Myocyte (in vitro differentiated cells): Measurements from ENCODE around the gene CARD6. TPM values are rescaled to one million over a fixed set of nuclear protein-coding genes. Genes with fewer than 3 reads are reported as not detected.
"Not testable (repeated sequence)": the region's sequence is repeated elsewhere in the genome, so short reads cannot be mapped to it uniquely, and the experiment has no call there.

Source experiments
- DNase-seq: peaks from one replicate; pipeline ENCODE4 v3.0.0-alpha.2; 2012; ENCODE audit warnings: low read depth
- total RNA-seq: library from RNA; depleted of rRNA; stranded (reverse); fragments of >200 nt; gene quantifications from 2 replicates; pipeline ENCODE4 v1.2.3, GENCODE V29; 2014

Gene CARD6
- total RNA-seq, 1 donor from 2014 or later = 4.7 TPM

GRCh38 chr5:40828690-40829661, 12.2 kb upstream of the CARD6 start:
- DNase-seq = no peak

- no peak for DNase-seq
Observed at GRCh38 chr5:40829748-40830533, 11.2 kb upstream of the CARD6 start.

DNA sequence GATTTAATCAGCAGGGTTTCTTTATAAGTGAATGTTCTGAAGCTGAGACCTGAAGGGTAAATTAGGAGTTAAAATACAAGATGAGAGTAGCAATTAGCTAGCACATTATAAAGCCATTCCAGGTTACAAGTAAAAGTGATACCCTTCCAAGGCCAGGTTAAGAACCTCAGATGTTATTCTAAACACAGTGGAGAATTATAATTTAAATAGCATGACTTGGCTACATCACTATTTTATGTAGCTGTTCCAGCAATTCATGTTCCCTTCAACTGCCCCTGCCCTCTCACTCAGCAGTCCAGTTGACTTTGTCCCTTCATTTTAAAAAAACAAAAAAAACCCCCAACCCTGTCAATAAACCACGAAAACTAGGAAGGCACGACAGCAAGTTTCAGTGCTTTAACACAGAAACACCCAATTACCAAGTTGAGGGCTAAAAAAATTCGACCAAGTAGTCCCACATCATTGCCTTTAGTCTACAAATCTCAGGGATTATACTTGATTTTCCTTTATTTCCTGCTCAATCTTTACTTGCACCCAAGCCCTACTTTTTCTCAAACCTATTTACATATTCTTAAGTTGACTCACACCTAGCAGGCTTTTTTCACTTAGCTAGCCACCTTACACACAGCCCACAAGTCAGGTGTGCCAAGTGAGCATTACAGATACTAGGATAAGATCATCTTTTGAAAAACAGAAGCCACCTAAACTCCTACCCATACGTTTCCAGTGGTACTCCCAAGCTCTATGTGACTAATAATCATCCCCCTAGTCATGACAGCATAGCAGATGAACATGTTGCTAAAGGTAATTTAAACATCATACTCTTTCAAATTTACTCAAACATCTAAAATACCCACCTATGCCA, 9.6 kb upstream of the CARD6 start:
- no peak for DNase-seq

DNA sequence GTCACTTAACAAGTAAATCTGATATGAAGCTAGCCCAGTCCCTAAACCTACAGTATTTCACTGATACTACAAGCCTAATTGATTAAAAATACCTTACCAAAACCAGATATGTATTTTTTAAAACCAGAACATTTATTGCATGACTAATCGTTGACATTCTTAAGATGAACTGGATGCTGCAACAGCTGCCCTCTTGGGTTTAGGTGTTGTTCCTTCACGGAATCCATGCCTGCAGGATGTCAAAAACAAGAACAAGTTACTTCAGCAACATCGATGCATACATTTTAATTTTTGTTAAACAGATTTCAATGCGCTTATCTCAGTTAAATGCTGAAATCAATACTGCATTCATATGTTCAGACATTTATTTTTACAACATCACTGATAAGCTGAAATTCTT, 8.8 kb upstream of the CARD6 start:
- no peak for DNase-seq

DNA sequence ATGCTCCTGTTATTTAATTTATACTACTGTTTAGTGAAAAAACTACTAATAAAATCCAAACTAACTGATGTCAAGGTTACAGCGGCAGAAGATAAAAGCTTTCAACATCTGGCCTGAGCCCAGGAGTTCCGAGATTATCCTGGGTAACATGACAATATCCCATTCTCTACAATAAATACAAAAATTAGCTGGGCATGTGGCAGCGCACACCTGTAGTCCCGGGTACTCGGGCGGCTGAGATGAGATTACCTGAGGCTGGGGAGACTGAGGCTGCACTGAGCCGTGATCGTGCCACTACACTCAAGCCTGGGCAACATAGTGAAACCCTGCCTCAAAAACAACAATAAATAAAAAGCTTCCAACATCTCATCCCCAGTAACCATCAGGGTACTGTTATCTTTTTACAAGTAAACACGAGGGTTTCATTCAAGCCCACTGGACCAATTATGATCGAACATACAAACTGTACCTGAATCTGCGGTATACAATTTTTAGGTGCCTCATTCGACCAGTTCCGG, 7.4 kb upstream of the CARD6 start:
- DNase-seq = no peak

- peak; percentile 36 for DNase-seq
Observed at GRCh38 chr5:40834391-40834848, 6.7 kb upstream of the CARD6 start.

DNA sequence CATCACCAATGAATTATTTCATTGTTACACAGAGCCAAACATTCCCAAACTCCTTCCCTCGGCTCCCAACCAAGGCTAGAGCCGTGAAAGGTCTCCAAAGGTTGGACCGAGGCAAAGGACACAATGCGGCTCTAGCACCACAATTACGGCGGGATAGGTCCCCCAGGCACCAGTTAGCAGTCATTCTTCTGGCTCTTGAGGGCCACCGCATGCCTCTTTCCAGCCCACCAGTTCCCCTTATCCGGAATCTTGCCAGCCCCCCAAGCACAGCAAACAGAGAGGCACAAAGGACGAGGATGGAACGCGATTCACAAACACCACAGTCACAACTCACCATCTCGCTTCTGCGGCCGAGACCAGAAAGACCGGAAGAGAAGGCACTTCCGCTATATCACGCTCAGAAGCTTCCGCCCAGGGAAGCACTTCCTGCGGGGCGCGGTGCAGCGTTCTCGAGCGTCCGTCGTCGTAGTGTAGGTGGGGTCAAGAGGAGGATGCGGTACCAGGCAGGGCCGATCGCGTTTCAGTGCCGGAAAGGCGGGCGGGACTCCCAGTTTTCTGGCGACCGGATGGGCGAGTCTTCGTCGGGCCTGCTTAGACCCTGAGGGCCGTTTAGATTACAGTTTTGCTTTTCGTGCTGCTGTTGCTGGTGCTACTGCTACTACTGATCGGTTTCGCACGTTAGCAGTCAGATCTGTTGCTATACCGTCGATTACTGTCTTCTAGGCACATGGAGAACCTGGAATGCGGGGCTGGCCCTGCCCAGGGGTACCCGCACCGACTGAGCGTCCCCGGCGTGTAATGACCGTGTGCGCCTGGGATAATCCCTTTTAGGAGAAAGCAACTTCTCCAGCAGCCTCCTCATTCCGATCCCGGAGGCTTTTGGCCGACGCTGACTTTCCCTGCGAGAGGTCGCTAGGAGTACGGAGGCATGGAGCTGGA, 6.0 kb upstream of the CARD6 start, which contains the start of gene RPL37:
TSS of gene RPL37 (minus strand) at position 374 of the 939 bp plus-strand sequence. CDS start at position 337, 37 bp downstream.
- peak; percentile 98 for DNase-seq

DNA sequence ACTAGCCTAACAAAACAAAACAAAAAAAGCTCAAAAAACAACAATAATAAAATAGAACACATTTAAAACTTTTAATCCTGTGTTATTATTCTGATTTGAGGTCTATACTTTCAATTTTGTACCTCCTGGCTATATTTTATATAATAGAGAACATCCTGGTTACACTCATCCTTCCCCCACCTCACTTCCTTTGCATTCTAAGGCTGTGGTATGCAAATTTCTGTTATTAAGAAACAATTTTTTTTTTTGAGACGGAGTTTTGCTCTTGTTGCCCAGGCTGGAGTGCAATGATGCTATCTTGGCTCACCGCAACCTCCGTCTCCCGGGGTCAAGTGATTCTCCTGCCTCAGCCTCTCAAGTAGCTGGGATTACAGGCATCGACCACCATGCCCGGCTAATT, 3.1 kb upstream of the CARD6 start:
- no peak for DNase-seq

- peak; percentile 15 for DNase-seq
Observed at GRCh38 chr5:40842351-40842750, 1.2 kb downstream of the CARD6 start.

GRCh38 chr5:40844565-40844964, 3.4 kb downstream of the CARD6 start:
- no peak for DNase-seq

GRCh38 chr5:40846371-40846770, 5.2 kb downstream of the CARD6 start:
- no peak for DNase-seq

- no peak for DNase-seq
Observed at GRCh38 chr5:40847525-40847924, 6.4 kb downstream of the CARD6 start.

GRCh38 chr5:40853632-40854192, 12.5 kb downstream of the CARD6 start:
- peak; percentile 18 for DNase-seq

- no peak for DNase-seq
Observed at GRCh38 chr5:40860711-40861110, 19.5 kb downstream of the CARD6 start.

GRCh38 chr5:40865004-40865403, 23.8 kb downstream of the CARD6 start:
- not testable (repeated sequence) for DNase-seq

DNA sequence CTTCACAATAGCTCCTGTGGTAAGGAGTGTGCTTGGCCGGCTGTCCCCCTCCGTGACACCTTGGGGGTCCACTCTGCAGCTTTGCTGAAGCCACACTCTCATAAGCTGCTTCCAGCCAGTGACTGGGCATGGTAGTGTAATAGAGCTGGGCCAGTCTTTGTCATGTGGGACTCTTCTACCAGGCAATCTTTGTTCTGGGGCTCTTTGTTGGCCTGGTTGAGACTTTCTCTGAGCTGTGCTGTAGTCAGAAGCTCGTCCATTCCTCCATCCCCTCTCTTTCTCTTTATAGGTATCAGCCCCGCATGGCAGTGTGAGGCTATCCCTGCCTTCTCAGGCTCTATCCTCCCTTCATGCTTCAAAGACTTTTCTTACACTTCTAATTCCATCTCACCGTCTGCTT, 25.7 kb downstream of the CARD6 start:
- DNase-seq = no peak

DNA sequence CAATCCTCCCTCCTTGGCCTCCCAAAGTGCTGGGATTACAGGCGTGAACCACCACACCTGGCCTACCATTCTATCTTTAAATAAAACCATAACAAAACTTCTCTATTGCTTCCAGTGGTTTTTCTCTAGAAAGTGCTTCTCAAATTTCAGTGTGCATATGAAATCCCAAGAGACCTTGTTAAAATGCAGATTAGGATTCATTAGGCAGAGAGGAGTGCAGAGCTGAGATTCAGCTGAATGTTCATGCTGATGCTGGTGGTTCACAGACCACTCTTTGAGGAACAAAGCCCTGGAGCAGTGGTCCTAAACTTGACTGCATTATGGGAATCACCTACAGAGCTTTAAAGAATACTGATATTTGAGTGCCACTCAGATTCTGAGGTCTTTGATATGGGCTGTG, 28.2 kb downstream of the CARD6 start:
- no peak for DNase-seq

DNA sequence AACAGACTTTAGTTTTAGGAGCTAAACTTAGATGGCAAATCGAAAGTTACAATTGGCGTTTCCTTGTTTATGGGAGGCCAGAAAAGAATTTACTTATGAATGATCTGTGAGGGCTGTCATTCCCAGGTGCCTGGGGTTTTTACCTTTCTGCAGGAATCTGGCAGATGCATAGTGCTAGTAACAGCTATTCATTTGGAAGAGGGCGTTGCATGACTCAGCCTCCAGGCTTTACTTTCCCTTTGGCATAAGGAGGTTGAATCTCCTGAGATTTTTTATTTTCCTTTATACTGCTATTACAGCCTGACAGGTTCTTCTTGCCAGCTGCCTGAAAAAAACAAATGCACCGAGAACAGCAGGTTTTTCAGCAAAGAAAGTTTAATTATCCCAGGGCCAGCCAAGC, 30.0 kb downstream of the CARD6 start:
- DNase-seq = no peak

GRCh38 chr5:40872253-40872652, 31.1 kb downstream of the CARD6 start:
- DNase-seq = not testable (repeated sequence)
